ENCODE results near the gene NPDC1.
A peak's percentile ranks its signal among the peaks of the same experiment; 100 is the strongest.
"Not testable (repeated sequence)": the region's sequence is repeated elsewhere in the genome, so short reads cannot be mapped to it uniquely, and the experiment has no call there.

NPDC1 gene

GRCh38 chr9:137033481-137033880 lies 12.5 kb downstream of the NPDC1 start:
- Histone ChIP-seq H3K4me1 (ENCODE audit: control insufficient read depth, insufficient read depth, low read depth, low read length) (peaks cover 11% of the 10 kb centered on the region), H3K36me3 (ENCODE audit: control insufficient read depth in 1 of 2, insufficient read depth in 2 of 2, low read depth in 1 of 2, low read length in 2 of 2) (peaks cover 6 to 12% of the 10 kb centered on the region in 2 experiments), H3K27me3 (ENCODE audit: control insufficient read depth in 1 of 2, insufficient read depth in 1 of 2, low read length in 2 of 2) (peaks cover 4 to 11% of the 10 kb centered on the region in 2 experiments)
- not testable (repeated sequence) for H4K8ac ChIP-seq (ENCODE audit: low read length); H3K9me3 ChIP-seq (ENCODE audit: control insufficient read depth, low read length); H3K9ac ChIP-seq (ENCODE audit: low read length); H2BK15ac ChIP-seq (ENCODE audit: low read depth, poor library complexity, severe bottlenecking); H3K14ac ChIP-seq (ENCODE audit: low read length in 2 of 2); H2BK120ac ChIP-seq (ENCODE audit: low read depth, low read length); H2BK5ac ChIP-seq (ENCODE audit: low read depth, low read length, poor library complexity, severe bottlenecking); DNase-seq; H2AK5ac ChIP-seq (ENCODE audit: low read length, severe bottlenecking); H4K91ac ChIP-seq (ENCODE audit: low read length); H3K79me1 ChIP-seq (replicated peaks; ENCODE audit: low read length, poor library complexity, severe bottlenecking); H3K18ac ChIP-seq (ENCODE audit: low read depth in 1 of 2, low read length in 2 of 2); H3K4ac ChIP-seq (ENCODE audit: low read depth in 1 of 2, low read length in 2 of 2); H2AFZ ChIP-seq (ENCODE audit: low read depth, low read length); H3K4me3 ChIP-seq (ENCODE audit: insufficient read depth in 1 of 2, low read depth in 1 of 2, low read length in 2 of 2); H2BK12ac ChIP-seq (ENCODE audit: low read length in 2 of 2); H3K4me2 ChIP-seq (ENCODE audit: low read length, poor library complexity, severe bottlenecking); H3K27ac ChIP-seq (ENCODE audit: low read length, poor library complexity, severe bottlenecking); H3K23ac ChIP-seq (ENCODE audit: low read length in 2 of 2)
- 91% methylated on average over 5 of the region's 5 CpGs for WGBS

- no peak overlapping the region for H4K91ac ChIP-seq (ENCODE audit: low read length)
- H3K27me3 ChIP-seq (ENCODE audit: control insufficient read depth in 1 of 2, insufficient read depth in 1 of 2, low read length in 2 of 2) = peaks cover 4 to 11% of the 10 kb centered on the region in 2 experiments
- H3K4ac ChIP-seq (ENCODE audit: low read depth in 1 of 2, low read length in 2 of 2) = no peak overlapping the region
- no peak overlapping the region for H3K18ac ChIP-seq (ENCODE audit: low read depth in 1 of 2, low read length in 2 of 2)
- H3K23ac ChIP-seq (ENCODE audit: low read length in 2 of 2) = no peak overlapping the region
- no peak overlapping the region for H2BK5ac ChIP-seq (ENCODE audit: low read depth, low read length, poor library complexity, severe bottlenecking)
- H3K4me3 ChIP-seq (ENCODE audit: insufficient read depth in 1 of 2, low read depth in 1 of 2, low read length in 2 of 2) = no peak overlapping the region
- no peak overlapping the region for H4K8ac ChIP-seq (ENCODE audit: low read length)
- H3K4me2 ChIP-seq (ENCODE audit: low read length, poor library complexity, severe bottlenecking) = no peak overlapping the region
- H2BK120ac ChIP-seq (ENCODE audit: low read depth, low read length) = no peak overlapping the region
- H2AK5ac ChIP-seq (ENCODE audit: low read length, severe bottlenecking) = no peak overlapping the region
- H3K79me1 ChIP-seq (replicated peaks; ENCODE audit: low read length, poor library complexity, severe bottlenecking) = no peaks in the 10 kb centered on the region
- H2BK12ac ChIP-seq (ENCODE audit: low read length in 2 of 2) = no peak overlapping the region
- WGBS = 87% methylated on average over 10 of the region's 10 CpGs
- H3K9me3 ChIP-seq (ENCODE audit: control insufficient read depth, low read length) = no peaks in the 10 kb centered on the region
- H2AFZ ChIP-seq (ENCODE audit: low read depth, low read length) = no peak overlapping the region
- DNase-seq = no peak
- H3K27ac ChIP-seq (ENCODE audit: low read length, poor library complexity, severe bottlenecking) = no peak overlapping the region
- peaks cover 13% of the 10 kb centered on the region for H3K4me1 ChIP-seq (ENCODE audit: control insufficient read depth, insufficient read depth, low read depth, low read length)
- no peak overlapping the region for H2BK15ac ChIP-seq (ENCODE audit: low read depth, poor library complexity, severe bottlenecking)
- peaks cover 6 to 12% of the 10 kb centered on the region in 2 experiments for H3K36me3 ChIP-seq (ENCODE audit: control insufficient read depth in 1 of 2, insufficient read depth in 2 of 2, low read depth in 1 of 2, low read length in 2 of 2)
- no peak overlapping the region for H3K14ac ChIP-seq (ENCODE audit: low read length in 2 of 2)
- H3K9ac ChIP-seq (ENCODE audit: low read length) = no peak overlapping the region
Observed at GRCh38 chr9:137032858-137033257, 13.1 kb downstream of the NPDC1 start.

- H2AK5ac ChIP-seq (ENCODE audit: low read length, severe bottlenecking) = no peak within 1 kb of the TSS
- H3K27me3 ChIP-seq (ENCODE audit: control insufficient read depth in 1 of 2, insufficient read depth in 1 of 2, low read length in 2 of 2) = peaks cover 4 to 11% of the 10 kb centered on the region in 2 experiments
- H2BK12ac ChIP-seq (ENCODE audit: low read length in 2 of 2) = no peak within 1 kb of the TSS
- peaks cover 0 to 6% of the 10 kb centered on the region in 2 experiments for H3K36me3 ChIP-seq (ENCODE audit: control insufficient read depth in 1 of 2, insufficient read depth in 2 of 2, low read depth in 1 of 2, low read length in 2 of 2)
- no peak within 1 kb of the TSS for H3K14ac ChIP-seq (ENCODE audit: low read length in 2 of 2)
- no peak within 1 kb of the TSS for H3K18ac ChIP-seq (ENCODE audit: low read depth in 1 of 2, low read length in 2 of 2)
- H2BK5ac ChIP-seq (ENCODE audit: low read depth, low read length, poor library complexity, severe bottlenecking) = no peak within 1 kb of the TSS
- H3K4me3 ChIP-seq (ENCODE audit: insufficient read depth in 1 of 2, low read depth in 1 of 2, low read length in 2 of 2) = no peak within 1 kb of the TSS
- DNase-seq = no peak
- H4K91ac ChIP-seq (ENCODE audit: low read length) = peak within 1 kb of the TSS; percentile 10
- no peaks in the 10 kb centered on the region for H3K79me1 ChIP-seq (replicated peaks; ENCODE audit: low read length, poor library complexity, severe bottlenecking)
- H2AFZ ChIP-seq (ENCODE audit: low read depth, low read length) = no peak within 1 kb of the TSS
- peaks cover 20% of the 10 kb centered on the region for H3K4me1 ChIP-seq (ENCODE audit: control insufficient read depth, insufficient read depth, low read depth, low read length)
- H3K4me2 ChIP-seq (ENCODE audit: low read length, poor library complexity, severe bottlenecking) = no peak within 1 kb of the TSS
- H3K9ac ChIP-seq (ENCODE audit: low read length) = no peak within 1 kb of the TSS
- WGBS = 74% methylated on average over 16 of the region's 16 CpGs
- no peaks in the 10 kb centered on the region for H3K9me3 ChIP-seq (ENCODE audit: control insufficient read depth, low read length)
- no peak within 1 kb of the TSS for H3K4ac ChIP-seq (ENCODE audit: low read depth in 1 of 2, low read length in 2 of 2)
- no peak within 1 kb of the TSS for H2BK15ac ChIP-seq (ENCODE audit: low read depth, poor library complexity, severe bottlenecking)
- no peak within 1 kb of the TSS for H3K23ac ChIP-seq (ENCODE audit: low read length in 2 of 2)
- H4K8ac ChIP-seq (ENCODE audit: low read length) = no peak within 1 kb of the TSS
- no peak within 1 kb of the TSS for H3K27ac ChIP-seq (ENCODE audit: low read length, poor library complexity, severe bottlenecking)
- no peak within 1 kb of the TSS for H2BK120ac ChIP-seq (ENCODE audit: low read depth, low read length)
Observed at GRCh38 chr9:137031904-137032640, 13.9 kb downstream of the NPDC1 start, which contains the start of gene FUT7. TSS of gene FUT7 (minus strand) at chr9:137032088. CDS start at chr9:137031991, 97 bp downstream.

- Histone ChIP-seq H2BK5ac (ENCODE audit: low read depth, low read length, poor library complexity, severe bottlenecking) (no peak overlapping the region), H4K8ac (ENCODE audit: low read length) (no peak overlapping the region), H3K36me3 (ENCODE audit: control insufficient read depth in 1 of 2, insufficient read depth in 2 of 2, low read depth in 1 of 2, low read length in 2 of 2) (peaks cover 0 to under 1% of the 10 kb centered on the region in 2 experiments), H2AK5ac (ENCODE audit: low read length, severe bottlenecking) (no peak overlapping the region), H3K4me3 (ENCODE audit: insufficient read depth in 1 of 2, low read depth in 1 of 2, low read length in 2 of 2) (no peak overlapping the region), H3K4ac (ENCODE audit: low read depth in 1 of 2, low read length in 2 of 2) (no peak overlapping the region), H3K9ac (ENCODE audit: low read length) (no peak overlapping the region), H2BK12ac (ENCODE audit: low read length in 2 of 2) (no peak overlapping the region), H2BK120ac (ENCODE audit: low read depth, low read length) (no peak overlapping the region), H2AFZ (ENCODE audit: low read depth, low read length) (no peak overlapping the region), H4K91ac (ENCODE audit: low read length) (peak overlapping the region; percentile 10), H3K79me1 (replicated peaks; ENCODE audit: low read length, poor library complexity, severe bottlenecking) (no peaks in the 10 kb centered on the region), H3K18ac (ENCODE audit: low read depth in 1 of 2, low read length in 2 of 2) (no peak overlapping the region), H2BK15ac (ENCODE audit: low read depth, poor library complexity, severe bottlenecking) (no peak overlapping the region), H3K9me3 (ENCODE audit: control insufficient read depth, low read length) (no peaks in the 10 kb centered on the region), H3K4me1 (ENCODE audit: control insufficient read depth, insufficient read depth, low read depth, low read length) (peaks cover 25% of the 10 kb centered on the region), H3K14ac (ENCODE audit: low read length in 2 of 2) (no peak overlapping the region), H3K4me2 (ENCODE audit: low read length, poor library complexity, severe bottlenecking) (no peak overlapping the region), H3K23ac (ENCODE audit: low read length in 2 of 2) (no peak overlapping the region), H3K27me3 (ENCODE audit: control insufficient read depth in 1 of 2, insufficient read depth in 1 of 2, low read length in 2 of 2) (peaks cover 4 to 11% of the 10 kb centered on the region in 2 experiments), H3K27ac (ENCODE audit: low read length, poor library complexity, severe bottlenecking) (no peak overlapping the region)
- DNase-seq = no peak
- WGBS = 93% methylated on average over 65 of the region's 65 CpGs
Observed at GRCh38 chr9:137030538-137031527, 15.1 kb downstream of the NPDC1 start.

Measured in mesenchymal stem cell (in vitro differentiated cells and primary cell).